Upper lobe of right lung (tissue), 1 donor: ENCODE data around the gene DSE. TPM values are rescaled to one million over a fixed set of nuclear protein-coding genes. Genes with fewer than 3 reads are reported as not detected.

Source experiments
- ATAC-seq: fragments of 200-7000 bp; cut with Tn5 transposase; one replicate; pipeline ENCODE4 v1.9.1; 2020; ENCODE audit warnings: mild to moderate bottlenecking, moderate library complexity
- DNase-seq: peaks from one replicate; pipeline ENCODE4 v3.0.0-alpha.2; 2020
- H3K27ac ChIP-seq: fragments of 200-600 bp; one replicate; pipeline ENCODE4 v1.8.0; 2022
- H3K27me3 ChIP-seq: fragments of 200-600 bp; one replicate; pipeline ENCODE4 v1.8.0; 2022; ENCODE audit warnings: mild to moderate bottlenecking
- H3K36me3 ChIP-seq: fragments of 200-600 bp; one replicate; pipeline ENCODE4 v1.8.0; 2022
- H3K4me1 ChIP-seq: fragments of 200-600 bp; one replicate; pipeline ENCODE4 v1.8.0; 2022
- H3K4me3 ChIP-seq: fragments of 200-600 bp; one replicate; pipeline ENCODE4 v1.8.0; 2022; ENCODE audit warnings: mild to moderate bottlenecking
- H3K9me3 ChIP-seq: fragments of 200-600 bp; one replicate; pipeline ENCODE4 v1.8.0; 2022
- CTCF ChIP-seq: fragments of 200-600 bp; IDR thresholded peaks from one replicate; pipeline ENCODE4 v1.8.0; 2022; ENCODE audit warnings: antibody characterized with exemption
- intact Hi-C: fragments of 100-400 bp; cut with DNase I; formaldehyde crosslinking; loops from one replicate; pipeline ENCODE4 v1.11.0; 2022
- total RNA-seq: library from RNA; stranded (reverse); fragmentation: NEBNext Ultra II Directional; extraction: Animal tissue kit (Norgen Biotek cat#: 25700); gene quantifications from one replicate; pipeline ENCODE4 v1.2.1, GENCODE V29; 2021
- donor health status: DM: no; HTN: yes; CAD: no; lungs with severe emphysema.

The DSE gene
- total RNA-seq, 1 donor from 2014 or later = 47.6 TPM

- no peaks in the 10 kb centered on the region for H3K27me3 ChIP-seq
- DNase-seq (no peak), ATAC-seq (no peak)
- no peak overlapping the region for H3K4me3 ChIP-seq
- TF ChIP-seq CTCF = no peak
- no peaks in the 10 kb centered on the region for H3K4me1 ChIP-seq
- intact Hi-C loops = no loop called here
- peaks cover 34% of the 10 kb centered on the region for H3K36me3 ChIP-seq
- no peak overlapping the region for H3K27ac ChIP-seq
- H3K9me3 ChIP-seq = no peaks in the 10 kb centered on the region
These were observed 60.1 kb downstream of the DSE start for GRCh38 chr6:116430860-116431259.

GRCh38 chr6:116431964-116432595 lies 61.3 kb downstream of the DSE start:
- Histone ChIP-seq H3K9me3 (no peaks in the 10 kb centered on the region), H3K27ac (no peak overlapping the region), H3K4me1 (no peaks in the 10 kb centered on the region), H3K27me3 (no peaks in the 10 kb centered on the region), H3K4me3 (no peak overlapping the region), H3K36me3 (peaks cover 29% of the 10 kb centered on the region)
- intact Hi-C loops = no loop called here
- TF ChIP-seq CTCF = no peak
- no peak for DNase-seq
- ATAC-seq = no peak

- intact Hi-C loops = no loop called here
- peaks cover 19% of the 10 kb centered on the region for H3K36me3 ChIP-seq
- ATAC-seq (no peak), DNase-seq (no peak)
- H3K4me3 ChIP-seq = no peak overlapping the region
- no peaks in the 10 kb centered on the region for H3K27me3 ChIP-seq
- no peaks in the 10 kb centered on the region for H3K4me1 ChIP-seq
- no peaks in the 10 kb centered on the region for H3K9me3 ChIP-seq
- no peak for TF ChIP-seq CTCF
- H3K27ac ChIP-seq = no peak overlapping the region
These were observed 62.5 kb downstream of the DSE start for GRCh38 chr6:116433206-116433712.

DNA sequence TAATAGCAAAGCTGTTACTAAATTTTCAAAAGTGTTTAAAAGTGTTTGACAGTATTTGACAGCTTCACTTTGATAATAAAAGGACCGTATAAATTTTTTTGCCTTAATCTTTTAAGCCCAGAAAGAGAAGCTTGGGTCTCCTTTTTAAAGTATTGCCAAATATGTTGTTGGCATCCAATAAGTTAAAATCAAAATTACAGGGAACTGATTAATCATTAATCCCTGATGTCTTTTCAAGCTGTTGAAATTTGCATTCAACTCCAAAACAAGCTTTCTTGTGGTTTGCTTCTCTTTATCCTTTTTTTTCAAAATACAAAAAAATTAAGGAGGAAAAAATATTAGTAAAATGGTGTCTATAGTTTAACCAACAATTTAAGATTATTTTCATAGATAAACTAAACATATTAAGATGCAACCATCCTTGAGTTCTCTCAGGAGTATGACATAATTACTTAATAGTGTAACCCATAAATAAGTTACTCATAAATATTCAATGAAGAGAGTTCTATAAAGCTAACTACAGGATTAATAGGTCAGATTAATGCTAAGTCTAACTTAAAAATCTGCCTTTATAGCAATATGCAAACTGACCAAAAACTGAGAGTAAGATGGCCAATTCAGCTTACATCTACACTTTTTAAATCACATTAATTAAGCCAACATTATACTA lies 63.4 kb downstream of the DSE start:
- no peaks in the 10 kb centered on the region for H3K4me1 ChIP-seq
- no peak overlapping the region for H3K27ac ChIP-seq
- DNase-seq (no peak), ATAC-seq (no peak)
- TF ChIP-seq CTCF = no peak
- H3K4me3 ChIP-seq = no peak overlapping the region
- peaks cover 16% of the 10 kb centered on the region for H3K36me3 ChIP-seq
- H3K27me3 ChIP-seq = no peaks in the 10 kb centered on the region
- intact Hi-C loops = no loop called here
- no peaks in the 10 kb centered on the region for H3K9me3 ChIP-seq

- ATAC-seq = no peak
- no peak for DNase-seq
- H3K9me3 ChIP-seq = no peaks in the 10 kb centered on the region
- intact Hi-C loops = no loop called here
- H3K4me1 ChIP-seq = no peaks in the 10 kb centered on the region
- H3K27me3 ChIP-seq = no peaks in the 10 kb centered on the region
- TF ChIP-seq CTCF = no peak
- H3K27ac ChIP-seq = no peak overlapping the region
- peaks cover 4% of the 10 kb centered on the region for H3K36me3 ChIP-seq
- H3K4me3 ChIP-seq = no peak overlapping the region
These were observed 65.8 kb downstream of the DSE start for GRCh38 chr6:116436586-116436985.
